Tracheal epithelial cell (primary cell): Measurements from ENCODE around the gene SAA1. TPM values are rescaled to one million over a fixed set of nuclear protein-coding genes. Genes with fewer than 3 reads are reported as not detected.

Experiments used
- total RNA-seq: library from RNA; depleted of rRNA; stranded (reverse); fragments of >200 nt; gene quantifications from 2 replicates; pipeline ENCODE4 v1.2.1, GENCODE V29; 2014

The SAA1 gene
- 3.2 and 53.7 TPM in 2 replicates for total RNA-seq

DNA sequence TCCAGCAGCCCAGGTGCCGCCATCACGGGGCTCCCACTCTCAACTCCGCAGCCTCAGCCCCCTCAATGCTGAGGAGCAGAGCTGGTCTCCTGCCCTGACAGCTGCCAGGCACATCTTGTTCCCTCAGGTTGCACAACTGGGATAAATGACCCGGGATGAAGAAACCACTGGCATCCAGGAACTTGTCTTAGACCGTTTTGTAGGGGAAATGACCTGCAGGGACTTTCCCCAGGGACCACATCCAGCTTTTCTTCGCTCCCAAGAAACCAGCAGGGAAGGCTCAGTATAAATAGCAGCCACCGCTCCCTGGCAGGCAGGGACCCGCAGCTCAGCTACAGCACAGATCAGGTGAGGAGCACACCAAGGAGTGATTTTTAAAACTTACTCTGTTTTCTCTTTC, at the start of gene SAA1:
Gene SAA1 (plus strand): TSS at position 316 of the 400 bp plus-strand sequence. CDS start 624 bp downstream, outside the sequence.

DNA sequence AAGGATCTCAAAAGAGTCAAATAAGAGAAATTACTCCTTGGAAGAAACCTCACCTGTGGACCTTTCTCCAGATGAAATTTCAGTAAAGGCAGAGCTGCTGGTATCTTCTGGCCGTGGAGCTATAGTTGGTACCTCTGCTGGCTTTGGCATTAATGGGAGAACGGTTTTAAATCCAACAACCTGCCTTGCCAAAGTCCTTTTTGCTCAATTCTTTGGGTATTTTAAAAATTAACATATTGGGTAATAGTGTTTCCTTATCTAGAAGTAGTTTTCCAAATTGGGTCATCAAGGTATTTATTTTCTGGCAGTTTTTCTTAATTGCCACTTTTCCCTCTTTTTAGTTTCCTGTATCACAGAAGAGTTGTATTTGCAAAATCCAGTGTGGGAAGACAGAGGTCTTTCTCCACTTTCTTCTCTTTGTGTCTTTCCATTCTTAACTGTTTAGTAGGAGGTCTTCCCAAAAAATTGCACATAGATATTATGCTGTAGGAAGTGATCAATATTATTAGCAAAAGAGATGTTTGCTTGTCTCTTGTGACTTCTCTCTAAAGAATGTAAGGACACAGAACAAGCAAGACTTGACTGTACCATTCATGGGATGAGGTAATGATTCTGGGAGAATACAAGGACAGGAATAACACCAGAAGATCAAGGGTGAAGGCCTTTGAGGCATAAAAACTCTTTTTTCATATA, 29.3 kb upstream of the SAA1 start, which contains the start of gene SAA4:
Gene SAA4 (minus strand): TSS at position 139 of the 693 bp plus-strand sequence. CDS start 876 bp downstream, outside the sequence.

DNA sequence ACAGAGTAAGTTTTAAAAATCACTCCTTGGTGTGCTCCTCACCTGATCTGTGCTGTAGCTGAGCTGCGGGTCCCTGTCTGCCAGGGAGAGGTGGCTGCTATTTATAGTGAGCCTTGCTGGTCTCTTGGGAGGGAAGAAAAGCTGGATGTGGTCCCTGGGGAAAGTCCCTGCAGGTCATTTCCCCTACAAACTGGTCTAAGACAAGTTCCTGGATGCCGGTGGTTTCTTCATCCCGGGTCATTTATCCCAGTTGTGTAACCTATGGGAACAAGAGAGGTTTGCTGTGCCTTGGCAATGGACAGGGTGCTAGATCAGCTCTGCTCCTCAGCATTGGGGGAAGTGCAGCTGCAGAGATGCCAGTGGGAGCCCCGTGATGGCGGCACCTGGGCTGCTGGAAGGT, 17.5 kb upstream of the SAA1 start, which contains the start of gene SAA2:
Gene SAA2 (minus strand): TSS at position 108 of the 400 bp plus-strand sequence. CDS start 657 bp downstream, outside the sequence.

Other genes with a start within 250 kb of the SAA1 start
- gene TPH1, start 220.0 kb upstream of the SAA1 start, total RNA-seq = under 0.01 TPM in 2 replicates
- gene SAAL1, start 160.2 kb upstream of the SAA1 start, total RNA-seq = 13.0 and 15.3 TPM in 2 replicates
- gene MRGPRX3, start 133.7 kb upstream of the SAA1 start, total RNA-seq = 2.4 TPM in 1 of 2 replicates, not detected in the other
- gene MRGPRX4, start 93.4 kb upstream of the SAA1 start, total RNA-seq = not detected in 2 replicates
- 1.9 TPM in 1 of 2 replicates, not detected in the other for gene SAA4, start 29.5 kb upstream of the SAA1 start, total RNA-seq
- gene SAA2, start 17.6 kb upstream of the SAA1 start, total RNA-seq = 2.1 and 54.2 TPM in 2 replicates
- 49.0 and 59.8 TPM in 2 replicates for gene HPS5, start 55.9 kb downstream of the SAA1 start, total RNA-seq
- 80.2 and 89.1 TPM in 2 replicates for gene GTF2H1, start 56.3 kb downstream of the SAA1 start, total RNA-seq
- gene LDHA, start 128.3 kb downstream of the SAA1 start, total RNA-seq = 1,031 and 1,474 TPM in 2 replicates
- 0.43 and 0.48 TPM in 2 replicates for gene LDHC, start 146.1 kb downstream of the SAA1 start, total RNA-seq
- gene LDHAL6A, start 189.6 kb downstream of the SAA1 start, total RNA-seq = not detected in 2 replicates